AG09309 (cell line): ENCODE measurements around the gene DRC7.
"Not testable (repeated sequence)": the region's sequence is repeated elsewhere in the genome, so short reads cannot be mapped to it uniquely, and the experiment has no call there.

Experiments
- DNase-seq: peaks from one replicate; pipeline ENCODE4 v3.0.0-alpha.2; 2010; ENCODE audit warnings: low read depth
- H3K4me3 ChIP-seq: 2 replicates; pipeline ENCODE4 v1.5.1; 2011; ENCODE audit warnings: mild to moderate bottlenecking, low read depth, low read length, moderate library complexity; ENCODE audit not compliant: control insufficient read depth
- TF ChIP-seq, protein P1 (sequence below): IDR thresholded peaks from 2 replicates; pipeline ENCODE4 v1.5.1; 2011; ENCODE audit warnings: mild to moderate bottlenecking, low read depth, low read length, inconsistent platforms; ENCODE audit not compliant: insufficient read depth, control insufficient read depth; ENCODE audit errors: missing control alignments

Gene DRC7

DNA sequence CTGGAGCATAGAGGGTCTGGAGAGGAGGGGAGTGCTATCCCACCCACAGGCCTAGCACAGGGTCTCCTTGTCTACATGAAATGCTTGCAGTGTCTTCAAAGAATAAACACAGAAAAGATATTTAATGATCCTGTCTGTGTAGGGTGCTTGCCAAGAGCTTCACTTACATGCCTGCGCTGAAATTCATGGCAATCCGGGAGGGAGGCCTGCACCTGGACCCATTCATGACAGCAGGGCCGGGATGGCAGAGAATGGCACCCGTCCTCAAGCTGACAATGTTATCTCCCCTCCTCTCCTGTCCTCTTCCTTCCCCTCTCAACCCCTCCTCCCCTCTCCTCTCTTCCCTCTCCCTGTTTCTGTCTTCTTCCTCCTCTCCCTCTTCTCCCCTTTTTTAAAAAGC lies 24.4 kb upstream of the DRC7 start:
- DNase-seq: no peak
- H3K4me3 ChIP-seq: no peak overlapping the region
- TF ChIP-seq, protein P1, sequence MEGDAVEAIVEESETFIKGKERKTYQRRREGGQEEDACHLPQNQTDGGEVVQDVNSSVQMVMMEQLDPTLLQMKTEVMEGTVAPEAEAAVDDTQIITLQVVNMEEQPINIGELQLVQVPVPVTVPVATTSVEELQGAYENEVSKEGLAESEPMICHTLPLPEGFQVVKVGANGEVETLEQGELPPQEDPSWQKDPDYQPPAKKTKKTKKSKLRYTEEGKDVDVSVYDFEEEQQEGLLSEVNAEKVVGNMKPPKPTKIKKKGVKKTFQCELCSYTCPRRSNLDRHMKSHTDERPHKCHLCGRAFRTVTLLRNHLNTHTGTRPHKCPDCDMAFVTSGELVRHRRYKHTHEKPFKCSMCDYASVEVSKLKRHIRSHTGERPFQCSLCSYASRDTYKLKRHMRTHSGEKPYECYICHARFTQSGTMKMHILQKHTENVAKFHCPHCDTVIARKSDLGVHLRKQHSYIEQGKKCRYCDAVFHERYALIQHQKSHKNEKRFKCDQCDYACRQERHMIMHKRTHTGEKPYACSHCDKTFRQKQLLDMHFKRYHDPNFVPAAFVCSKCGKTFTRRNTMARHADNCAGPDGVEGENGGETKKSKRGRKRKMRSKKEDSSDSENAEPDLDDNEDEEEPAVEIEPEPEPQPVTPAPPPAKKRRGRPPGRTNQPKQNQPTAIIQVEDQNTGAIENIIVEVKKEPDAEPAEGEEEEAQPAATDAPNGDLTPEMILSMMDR: no peak

DNA sequence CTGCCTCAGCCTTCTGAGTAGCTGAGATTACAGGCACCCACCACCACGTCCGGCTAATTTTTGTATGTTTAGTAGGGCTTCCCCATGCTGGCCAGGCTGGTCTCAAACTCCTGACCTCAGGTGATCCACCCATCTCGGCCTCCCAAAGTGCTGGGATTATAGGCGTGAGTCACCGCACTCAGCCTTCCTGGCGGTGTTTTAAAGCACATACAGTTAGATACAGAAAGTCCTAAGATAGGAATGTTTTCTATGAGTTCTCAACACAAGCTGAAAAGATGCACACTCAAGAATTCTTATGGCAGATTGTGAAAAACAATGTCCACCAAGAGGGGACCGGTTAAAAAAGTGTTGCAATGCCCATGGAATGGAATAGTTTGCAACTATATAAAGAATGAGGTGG lies 23.2 kb upstream of the DRC7 start:
- DNase-seq, H3K4me3 ChIP-seq: not testable (repeated sequence)

DNA sequence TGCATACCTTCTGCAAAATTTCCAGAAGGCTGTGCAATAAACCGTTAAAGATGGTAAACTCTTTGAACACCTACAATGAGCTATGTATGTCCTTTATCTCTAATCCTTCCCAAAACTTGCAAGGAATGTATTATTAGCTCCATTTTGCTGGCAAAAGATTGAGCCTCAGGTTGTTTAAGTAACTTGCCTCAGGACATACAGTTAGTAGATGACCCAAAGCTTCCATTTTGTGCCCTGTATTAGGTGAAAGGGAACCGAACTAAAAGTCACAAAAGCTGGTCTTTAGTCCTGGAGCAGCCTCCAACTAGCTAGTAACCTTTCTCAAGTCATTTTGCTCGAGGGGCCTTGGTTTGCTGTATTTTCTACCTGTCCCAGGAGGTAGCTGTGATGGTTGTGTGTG lies 22.2 kb upstream of the DRC7 start:
- no peak overlapping the region for H3K4me3 ChIP-seq
- DNase-seq: no peak
- TF ChIP-seq, protein P1: no peak

DNA sequence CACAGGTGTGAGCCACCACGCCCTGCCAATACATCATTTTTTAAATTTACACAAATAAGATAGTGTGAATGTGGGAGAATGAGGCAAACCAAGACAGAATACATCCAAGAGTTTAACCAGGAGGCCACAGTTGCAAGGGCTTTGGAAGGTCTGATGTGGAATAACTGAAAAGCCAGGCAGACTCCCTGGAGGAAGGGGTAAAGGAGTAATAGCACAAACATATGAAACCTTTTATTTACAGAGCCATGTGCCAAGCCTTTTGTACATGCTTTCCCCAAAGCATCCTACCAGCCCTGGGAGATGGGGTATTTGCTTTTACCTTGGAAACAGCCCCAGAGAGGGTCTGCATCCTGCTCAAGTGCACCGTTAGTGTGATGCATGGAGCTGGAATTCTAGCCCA lies 21.8 kb upstream of the DRC7 start:
- TF ChIP-seq, protein P1: no peak
- H3K4me3 ChIP-seq: no peak overlapping the region
- no peak for DNase-seq

DNA sequence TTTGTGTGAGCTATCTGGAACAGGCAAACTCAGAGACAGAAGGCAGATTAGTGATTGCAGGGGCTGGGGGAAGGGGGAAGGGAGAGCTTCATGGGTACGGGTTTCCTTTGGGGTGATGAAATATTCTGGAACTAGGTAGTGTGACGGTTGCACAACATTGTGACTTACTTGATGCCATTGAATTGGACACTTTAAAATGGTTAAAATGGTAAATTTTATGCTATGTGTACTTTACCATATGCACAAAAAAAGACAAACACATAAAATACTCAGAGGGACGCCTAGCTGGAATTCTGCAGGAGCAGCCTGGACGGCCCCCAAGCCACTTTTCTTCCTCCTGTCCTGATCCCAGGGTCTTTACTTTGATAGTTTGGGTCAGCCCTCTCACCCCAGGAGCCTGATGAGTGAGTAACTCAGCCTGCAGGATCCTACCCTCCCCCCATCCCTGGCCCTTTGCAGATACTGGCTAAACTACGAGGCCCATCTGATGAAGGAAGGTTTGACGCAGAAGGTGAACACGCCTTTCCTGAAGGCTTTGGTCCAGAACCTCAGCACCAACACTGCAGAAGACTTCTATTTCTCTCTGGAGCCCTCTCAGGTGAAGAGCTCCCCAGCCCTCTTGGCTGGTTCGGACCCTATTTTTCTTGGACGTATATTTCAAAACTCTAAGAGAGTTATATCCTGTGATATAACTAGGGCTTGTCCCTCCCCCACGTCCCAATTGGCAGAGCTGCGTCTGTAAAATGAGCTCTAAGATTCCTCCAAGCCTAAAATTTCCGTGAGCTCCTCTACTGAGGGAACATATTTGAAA lies 18.7 kb upstream of the DRC7 start:
- DNase-seq: no peak
- no peak overlapping the region for H3K4me3 ChIP-seq
- TF ChIP-seq, protein P1: no peak

DNA sequence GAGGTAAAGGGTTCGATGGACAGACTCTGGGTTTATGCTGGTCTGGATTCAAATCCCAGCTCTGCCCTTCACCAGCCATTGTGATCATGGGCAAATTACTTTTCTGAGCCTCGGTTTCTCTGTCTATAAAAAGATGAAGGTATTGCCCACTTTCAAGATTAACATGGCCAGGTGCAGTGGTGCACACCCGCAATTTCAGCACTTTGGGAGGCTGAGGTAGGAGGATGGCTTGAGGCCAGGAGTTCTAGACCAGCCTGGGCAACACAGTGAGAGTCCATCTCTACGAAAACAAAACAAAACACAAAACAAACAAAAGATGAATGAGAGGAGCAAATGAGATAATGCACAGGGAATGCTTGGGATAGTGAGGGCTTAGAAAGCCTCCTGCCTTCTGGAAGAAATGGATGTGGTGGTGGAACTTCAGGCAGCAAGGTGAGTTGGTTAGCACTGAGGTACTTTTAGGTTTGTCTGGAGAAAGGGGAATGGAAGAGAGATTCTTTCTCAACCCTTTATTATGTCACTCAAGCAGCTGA lies 18.0 kb upstream of the DRC7 start:
- no peak overlapping the region for H3K4me3 ChIP-seq
- TF ChIP-seq, protein P1: no peak
- DNase-seq: no peak

DNA sequence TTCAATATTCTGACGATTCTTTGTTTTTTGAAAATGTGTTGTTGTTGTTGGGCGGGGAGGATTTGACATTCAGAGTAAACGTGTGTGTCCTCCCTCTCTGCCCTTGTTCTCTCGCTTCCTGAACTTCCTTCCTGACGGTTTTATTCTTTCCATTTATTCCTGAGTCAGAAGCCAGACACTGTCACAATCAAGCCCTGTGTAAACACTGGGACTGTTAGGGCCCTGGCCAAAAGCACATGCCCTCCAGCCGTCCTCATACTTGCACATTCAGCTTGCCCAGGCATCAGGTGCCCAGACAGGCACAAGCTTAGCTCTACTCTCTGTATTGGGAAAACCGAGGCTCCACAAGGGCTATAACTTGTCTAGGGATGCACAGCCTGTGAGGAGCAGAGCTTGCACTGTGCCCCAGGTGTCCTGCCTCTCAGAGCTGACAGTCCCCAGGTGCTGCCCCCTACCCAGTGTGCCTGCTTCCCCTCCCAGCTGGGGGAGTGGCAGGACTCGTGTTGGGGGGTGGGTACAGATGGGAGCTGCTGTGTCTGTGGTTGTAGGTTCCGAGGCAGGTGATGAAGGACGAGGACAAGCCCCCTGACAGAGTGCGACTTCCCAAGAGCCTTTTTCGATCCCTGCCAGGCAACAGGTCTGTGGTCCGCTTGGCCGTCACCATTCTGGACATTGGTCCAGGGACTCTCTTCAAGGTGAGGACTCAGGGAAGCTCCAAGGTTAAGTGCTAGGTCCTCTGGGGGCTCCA lies 16.8 kb upstream of the DRC7 start:
- H3K4me3 ChIP-seq: no peak overlapping the region
- TF ChIP-seq, protein P1: no peak
- no peak for DNase-seq
